ENCODE data around the gene OPA3.

- TF ChIP-seq, protein P1, sequence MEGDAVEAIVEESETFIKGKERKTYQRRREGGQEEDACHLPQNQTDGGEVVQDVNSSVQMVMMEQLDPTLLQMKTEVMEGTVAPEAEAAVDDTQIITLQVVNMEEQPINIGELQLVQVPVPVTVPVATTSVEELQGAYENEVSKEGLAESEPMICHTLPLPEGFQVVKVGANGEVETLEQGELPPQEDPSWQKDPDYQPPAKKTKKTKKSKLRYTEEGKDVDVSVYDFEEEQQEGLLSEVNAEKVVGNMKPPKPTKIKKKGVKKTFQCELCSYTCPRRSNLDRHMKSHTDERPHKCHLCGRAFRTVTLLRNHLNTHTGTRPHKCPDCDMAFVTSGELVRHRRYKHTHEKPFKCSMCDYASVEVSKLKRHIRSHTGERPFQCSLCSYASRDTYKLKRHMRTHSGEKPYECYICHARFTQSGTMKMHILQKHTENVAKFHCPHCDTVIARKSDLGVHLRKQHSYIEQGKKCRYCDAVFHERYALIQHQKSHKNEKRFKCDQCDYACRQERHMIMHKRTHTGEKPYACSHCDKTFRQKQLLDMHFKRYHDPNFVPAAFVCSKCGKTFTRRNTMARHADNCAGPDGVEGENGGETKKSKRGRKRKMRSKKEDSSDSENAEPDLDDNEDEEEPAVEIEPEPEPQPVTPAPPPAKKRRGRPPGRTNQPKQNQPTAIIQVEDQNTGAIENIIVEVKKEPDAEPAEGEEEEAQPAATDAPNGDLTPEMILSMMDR (conservative IDR thresholded peaks at IDR 0.05), result no peak
- no peak for TF ChIP-seq EZH2 (IDR thresholded peaks at IDR 0.05; ENCODE audit: low read depth)
These were observed 70.1 kb downstream of the OPA3 start for GRCh38 chr19:45514376-45515051.

Measured in PC-9 (cell line).